ENCODE data around the gene SLC22A12. TPM values are rescaled to one million over a fixed set of nuclear protein-coding genes. Genes with fewer than 3 reads are reported as not detected.

Gene SLC22A12
- total and polyA plus RNA-seq, 2 experiments from 2014 or later, result not detected

DNA sequence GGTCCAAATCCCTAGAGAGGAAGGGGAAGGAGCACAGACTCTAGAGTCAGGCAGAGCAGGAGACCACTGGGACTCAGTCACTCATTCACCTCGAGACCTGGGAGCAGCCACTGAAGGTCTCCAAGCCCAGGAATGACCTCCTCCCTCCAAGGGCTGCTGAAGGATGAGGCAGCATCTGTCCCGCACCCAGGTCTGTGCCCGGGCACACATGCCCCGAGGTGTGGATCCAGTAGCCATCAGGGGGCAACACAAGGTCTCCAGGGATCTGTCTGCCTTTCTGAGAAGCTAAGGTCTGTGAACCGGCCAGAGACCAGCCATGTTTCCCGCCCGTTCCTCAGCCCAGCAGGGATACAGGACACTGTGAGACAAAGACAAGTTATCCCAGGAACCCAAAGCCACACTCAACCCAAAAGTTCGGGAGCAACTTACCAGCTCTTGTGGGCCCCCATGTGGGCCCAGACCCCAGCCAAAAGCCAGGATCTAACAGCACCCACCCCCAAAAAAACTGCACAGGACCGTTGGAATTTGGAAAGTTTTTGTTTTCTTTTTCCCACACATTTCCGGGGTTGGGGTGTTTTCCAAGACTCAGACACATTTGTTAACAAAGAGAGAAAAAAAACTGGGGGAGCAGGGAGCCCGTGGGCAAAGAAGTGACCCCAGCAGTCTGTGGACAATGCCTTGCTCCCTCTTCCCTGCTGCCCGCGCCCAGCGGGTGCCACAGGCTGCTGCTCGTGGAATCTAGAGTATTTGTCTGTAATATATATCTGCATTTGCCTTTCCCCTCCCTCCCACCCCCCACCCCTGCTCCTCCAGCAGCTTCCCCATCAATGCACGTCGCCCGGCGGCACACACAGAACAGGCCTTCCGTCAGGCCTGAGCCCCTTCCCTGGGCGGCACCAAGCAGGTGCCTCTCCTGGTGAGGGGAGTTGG is 14.9 kb downstream of the SLC22A12 start:
- Histone ChIP-seq H3K27me3 (no peaks in the 10 kb centered on the region), H3K4me1 (ENCODE audit: low read depth) (no peaks in the 10 kb centered on the region), H3K27ac (no peak overlapping the region), H3K9me3 (ENCODE audit: low read depth) (no peaks in the 10 kb centered on the region), H3K36me3 (no peaks in the 10 kb centered on the region), H3K4me3 (no peak overlapping the region)
- DNase-seq (ENCODE audit: low read depth in 1 of 2, low spot score in 1 of 2), result no peak
- TF ChIP-seq, protein P1, sequence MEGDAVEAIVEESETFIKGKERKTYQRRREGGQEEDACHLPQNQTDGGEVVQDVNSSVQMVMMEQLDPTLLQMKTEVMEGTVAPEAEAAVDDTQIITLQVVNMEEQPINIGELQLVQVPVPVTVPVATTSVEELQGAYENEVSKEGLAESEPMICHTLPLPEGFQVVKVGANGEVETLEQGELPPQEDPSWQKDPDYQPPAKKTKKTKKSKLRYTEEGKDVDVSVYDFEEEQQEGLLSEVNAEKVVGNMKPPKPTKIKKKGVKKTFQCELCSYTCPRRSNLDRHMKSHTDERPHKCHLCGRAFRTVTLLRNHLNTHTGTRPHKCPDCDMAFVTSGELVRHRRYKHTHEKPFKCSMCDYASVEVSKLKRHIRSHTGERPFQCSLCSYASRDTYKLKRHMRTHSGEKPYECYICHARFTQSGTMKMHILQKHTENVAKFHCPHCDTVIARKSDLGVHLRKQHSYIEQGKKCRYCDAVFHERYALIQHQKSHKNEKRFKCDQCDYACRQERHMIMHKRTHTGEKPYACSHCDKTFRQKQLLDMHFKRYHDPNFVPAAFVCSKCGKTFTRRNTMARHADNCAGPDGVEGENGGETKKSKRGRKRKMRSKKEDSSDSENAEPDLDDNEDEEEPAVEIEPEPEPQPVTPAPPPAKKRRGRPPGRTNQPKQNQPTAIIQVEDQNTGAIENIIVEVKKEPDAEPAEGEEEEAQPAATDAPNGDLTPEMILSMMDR (IDR thresholded peaks at IDR 0.05; ENCODE audit: low read depth, low read length), result no peak

DNA sequence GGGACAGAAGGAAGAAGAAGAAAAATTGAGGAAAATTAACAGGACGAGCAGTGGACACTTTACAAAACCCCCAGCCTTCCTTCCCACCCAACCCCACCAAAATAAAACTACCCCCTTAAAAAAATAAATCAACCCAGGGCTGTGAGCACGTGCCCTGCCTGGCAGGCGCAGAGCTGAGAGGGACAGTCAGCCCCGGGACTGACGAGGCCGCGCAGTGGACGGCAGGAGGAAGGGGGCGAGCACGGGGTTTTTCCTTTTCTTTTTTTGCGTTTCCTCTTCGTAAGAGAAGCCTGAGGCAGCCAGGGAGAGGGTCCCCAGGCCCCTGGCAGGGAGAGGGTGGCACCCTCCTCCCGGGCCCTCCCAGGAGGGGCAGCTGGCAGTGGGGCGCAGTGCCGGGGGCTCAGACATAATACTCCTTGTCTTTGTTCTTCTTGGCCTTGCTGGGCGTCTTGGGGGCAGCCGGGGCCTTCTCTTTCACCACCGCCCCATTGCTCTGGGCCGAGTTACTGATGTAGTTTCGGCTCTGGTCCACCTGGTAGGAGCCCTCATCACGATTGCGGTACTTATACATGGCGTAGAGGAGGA is 15.9 kb downstream of the SLC22A12 start:
- no peak overlapping the region for H3K27ac ChIP-seq
- no peaks in the 10 kb centered on the region for H3K4me1 ChIP-seq (ENCODE audit: low read depth)
- no peaks in the 10 kb centered on the region for H3K36me3 ChIP-seq
- DNase-seq (ENCODE audit: low read depth in 1 of 2, low spot score in 1 of 2), result no peak
- H3K4me3 ChIP-seq, result no peak overlapping the region
- TF ChIP-seq, protein P1 (IDR thresholded peaks at IDR 0.05; ENCODE audit: low read depth, low read length), result no peak
- H3K27me3 ChIP-seq, result no peaks in the 10 kb centered on the region
- H3K9me3 ChIP-seq (ENCODE audit: low read depth), result no peaks in the 10 kb centered on the region

DNA sequence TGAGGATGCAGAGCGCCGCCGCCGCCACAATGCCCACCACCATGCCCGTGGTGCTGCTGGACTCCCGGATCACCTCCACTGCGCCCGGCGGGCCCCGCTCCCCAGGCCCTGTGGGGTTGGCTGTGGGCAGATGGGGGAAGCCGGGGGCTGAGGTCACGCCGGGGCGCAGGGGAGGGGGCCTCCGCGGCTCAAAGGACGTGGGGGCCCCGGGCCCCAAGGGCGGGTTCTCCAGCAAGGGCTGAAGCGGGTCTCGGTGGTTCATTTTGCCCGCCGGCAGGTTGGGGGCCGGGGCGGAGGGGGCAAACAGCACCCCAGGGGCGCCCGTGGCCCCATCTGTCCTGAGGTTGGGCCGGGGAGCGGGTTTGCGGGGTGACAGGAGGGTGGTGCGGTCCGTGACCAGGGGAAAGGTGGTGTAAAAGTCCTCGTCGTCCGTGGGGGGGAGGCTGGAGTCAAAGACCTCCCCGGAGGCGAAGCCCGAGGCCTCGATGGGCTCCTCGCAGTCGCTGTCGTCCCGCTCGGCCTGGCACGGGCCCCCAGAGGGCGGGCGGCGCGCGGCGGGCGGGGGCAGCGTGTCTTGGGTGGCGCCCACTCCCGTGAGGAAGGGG is 16.5 kb downstream of the SLC22A12 start:
- Histone ChIP-seq H3K36me3 (no peaks in the 10 kb centered on the region), H3K4me3 (no peak overlapping the region), H3K27me3 (no peaks in the 10 kb centered on the region), H3K4me1 (ENCODE audit: low read depth) (no peaks in the 10 kb centered on the region), H3K27ac (no peak overlapping the region), H3K9me3 (ENCODE audit: low read depth) (no peaks in the 10 kb centered on the region)
- DNase-seq (ENCODE audit: low read depth in 1 of 2, low spot score in 1 of 2), result no peak
- TF ChIP-seq, protein P1 (IDR thresholded peaks at IDR 0.05; ENCODE audit: low read depth, low read length), result no peak

DNA sequence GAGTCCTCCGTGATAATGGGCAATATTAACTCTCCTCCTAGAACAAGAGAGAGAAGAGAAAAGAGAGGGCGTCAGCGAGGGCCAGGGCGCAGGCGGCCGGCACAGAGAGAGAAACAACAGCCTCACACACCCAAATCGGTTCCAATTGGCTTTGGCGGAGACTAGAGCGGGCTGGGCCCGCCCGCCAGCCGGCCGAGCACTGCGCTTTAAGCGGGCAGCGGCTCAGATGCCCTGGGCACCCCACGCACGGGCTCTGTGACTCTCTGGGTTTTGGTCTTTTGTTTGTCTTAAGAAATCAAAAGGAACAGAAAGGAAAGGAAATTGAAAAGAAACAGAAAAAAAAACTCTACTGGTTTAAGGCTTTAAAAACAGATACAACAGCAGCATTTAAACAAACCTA is 17.0 kb downstream of the SLC22A12 start:
- peak in 1 of 2 donors; percentile 59 for DNase-seq (ENCODE audit: low read depth in 1 of 2, low spot score in 1 of 2)
- H3K4me1 ChIP-seq (ENCODE audit: low read depth), result no peaks in the 10 kb centered on the region
- H3K9me3 ChIP-seq (ENCODE audit: low read depth), result no peaks in the 10 kb centered on the region
- H3K27me3 ChIP-seq, result no peaks in the 10 kb centered on the region
- H3K4me3 ChIP-seq, result no peak overlapping the region
- no peaks in the 10 kb centered on the region for H3K36me3 ChIP-seq
- TF ChIP-seq, protein P1 (IDR thresholded peaks at IDR 0.05; ENCODE audit: low read depth, low read length), result no peak
- H3K27ac ChIP-seq, result no peak overlapping the region

DNA sequence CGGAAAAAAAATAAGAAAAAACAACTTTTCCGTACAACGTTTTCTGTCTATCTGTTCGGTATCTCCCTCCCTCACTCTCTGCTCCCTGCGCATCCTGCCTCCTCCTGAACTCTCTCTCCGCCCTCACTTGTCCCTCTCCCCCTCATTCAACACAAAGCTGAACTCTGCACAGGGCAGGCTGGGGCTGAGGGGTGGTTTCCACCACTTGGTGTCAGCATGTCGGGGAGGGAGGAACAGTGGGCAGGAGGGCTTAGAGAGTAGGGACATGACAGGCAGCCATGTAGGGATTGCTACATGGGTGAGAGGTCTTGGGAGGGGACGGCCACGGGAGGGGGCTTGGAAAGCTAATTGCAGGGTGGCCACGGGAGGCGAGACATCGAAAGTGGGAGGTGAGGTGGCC is 17.6 kb downstream of the SLC22A12 start:
- no peaks in the 10 kb centered on the region for H3K36me3 ChIP-seq
- H3K4me3 ChIP-seq, result no peak overlapping the region
- TF ChIP-seq, protein P1 (IDR thresholded peaks at IDR 0.05; ENCODE audit: low read depth, low read length), result no peak
- no peak overlapping the region for H3K27ac ChIP-seq
- no peaks in the 10 kb centered on the region for H3K27me3 ChIP-seq
- no peak for DNase-seq (ENCODE audit: low read depth in 1 of 2, low spot score in 1 of 2)
- H3K4me1 ChIP-seq (ENCODE audit: low read depth), result no peaks in the 10 kb centered on the region
- no peaks in the 10 kb centered on the region for H3K9me3 ChIP-seq (ENCODE audit: low read depth)

Data from cardiac muscle cell (in vitro differentiated cells and primary cell).